GM18505 (cell line): ENCODE data around the gene SHE.
"Not testable (repeated sequence)": the region's sequence is repeated elsewhere in the genome, so short reads cannot be mapped to it uniquely, and the experiment has no call there.

ENCODE experiments used
- ATAC-seq: cut with Tn5 transposase; IDR thresholded peaks from one replicate; pipeline ENCODE4 v1.9.1; 2021; ENCODE audit not compliant: unreplicated experiment
- POLR2A ChIP-seq: IDR thresholded peaks from 4 replicates; pipeline ENCODE4 v1.6.1; 2011; ENCODE audit warnings: borderline replicate concordance; ENCODE audit not compliant: insufficient read depth, insufficient read length; ENCODE audit errors: extremely low read depth

The SHE gene

GRCh38 chr1:154502066-154502743 is at the start of gene SHE, which contains the start of gene TDRD10:
TSS of gene SHE (minus strand) at chr1:154502412. CDS start at chr1:154502026, 386 bp downstream.
TSS of gene TDRD10 (plus strand) at chr1:154502219. CDS start at chr1:154506904, 4,685 bp downstream.
- TF ChIP-seq POLR2A, result no peak
- ATAC-seq, result no peak

GRCh38 chr1:154551474-154551873 is 49.3 kb upstream of the SHE start:
- no peak for TF ChIP-seq POLR2A

GRCh38 chr1:154550657-154551056 is 48.4 kb upstream of the SHE start:
- TF ChIP-seq POLR2A, result no peak
- no peak for ATAC-seq

More at GRCh38 chr1:154551474-154551873, 49.3 kb upstream of the SHE start:
- no peak for ATAC-seq

- ATAC-seq, result no peak
- TF ChIP-seq POLR2A, result no peak
Observed at GRCh38 chr1:154550070-154550469, 47.9 kb upstream of the SHE start.

- ATAC-seq, result no peak
- no peak for TF ChIP-seq POLR2A
Observed at GRCh38 chr1:154549202-154549770, 47.1 kb upstream of the SHE start.

- ATAC-seq, result no peak
- TF ChIP-seq POLR2A, result no peak
Observed at GRCh38 chr1:154548028-154548427, 45.8 kb upstream of the SHE start.

- TF ChIP-seq POLR2A, result no peak
- ATAC-seq, result no peak
Observed at GRCh38 chr1:154547105-154547732, 45.0 kb upstream of the SHE start.

GRCh38 chr1:154546264-154547063 is 44.3 kb upstream of the SHE start:
- no peak for TF ChIP-seq POLR2A
- no peak for ATAC-seq

GRCh38 chr1:154541231-154541630 is 39.0 kb upstream of the SHE start:
- no peak for ATAC-seq

GRCh38 chr1:154539486-154540483 is 37.6 kb upstream of the SHE start:
- no peak for TF ChIP-seq POLR2A
- no peak for ATAC-seq

More at GRCh38 chr1:154541231-154541630, 39.0 kb upstream of the SHE start:
- TF ChIP-seq POLR2A, result no peak

GRCh38 chr1:154536570-154536969 is 34.4 kb upstream of the SHE start:
- no peak for TF ChIP-seq POLR2A
- ATAC-seq, result no peak

- no peak for TF ChIP-seq POLR2A
- ATAC-seq, result no peak
Observed at GRCh38 chr1:154533952-154534844, 32.0 kb upstream of the SHE start.

GRCh38 chr1:154531950-154532349 is 29.7 kb upstream of the SHE start:
- ATAC-seq, result not testable (repeated sequence)
